Measurements from ENCODE around the gene TMEM119.

The TMEM119 gene

DNA sequence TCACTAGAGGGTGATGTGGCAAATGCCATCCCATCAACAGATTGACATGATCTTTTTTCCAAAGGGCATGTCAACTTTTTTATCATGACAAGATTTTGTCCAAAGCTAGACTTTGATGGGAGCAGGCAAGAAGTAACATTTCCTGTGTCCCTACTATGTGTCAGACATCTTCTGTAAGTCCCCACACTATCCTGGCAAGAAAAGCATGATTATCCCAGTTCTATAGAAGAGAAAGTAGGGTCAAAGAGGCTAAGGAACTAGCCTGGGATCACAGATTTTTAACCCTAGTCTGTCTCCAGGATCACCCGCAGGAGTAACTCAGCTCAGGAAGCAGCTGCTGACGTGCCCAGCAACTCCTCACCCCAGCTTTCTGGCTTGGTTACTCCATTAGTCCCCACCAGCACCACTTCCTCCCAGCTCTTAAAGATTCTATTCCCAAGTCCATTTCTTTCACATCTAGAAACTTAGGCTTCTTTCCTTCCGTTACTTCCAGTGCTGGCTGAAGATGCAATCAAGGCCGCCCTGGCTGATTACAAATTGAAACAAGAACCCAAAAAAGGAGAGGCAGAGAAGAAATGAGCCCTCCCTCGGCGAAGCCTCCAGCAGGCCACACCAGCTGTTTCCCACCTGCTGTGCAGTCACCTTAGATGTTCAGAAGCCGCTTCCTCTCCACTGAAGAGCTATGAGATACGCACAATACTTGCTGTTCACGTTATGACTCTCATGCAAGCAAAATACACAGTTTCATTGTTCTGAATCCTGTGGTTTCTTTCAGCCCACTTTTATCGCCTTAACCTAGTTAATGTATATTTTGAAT is 29.3 kb downstream of the TMEM119 start:
- Histone ChIP-seq H3K27ac (peak overlapping the region; percentile 44; the same call in 1 of the 2 replicates), H3K4me1 (peaks cover 90% of the 10 kb centered on the region), H3K9me3 (no peaks in the 10 kb centered on the region), H3K4me2 (peak overlapping the region; percentile 76), H3K4me3 (no peak overlapping the region; the same call in 1 of the 2 replicates), H3K9ac (peak overlapping the region; percentile 42; the same call in 1 of the 2 replicates), H3K27me3 (no peaks in the 10 kb centered on the region), H4K20me1 (peaks cover 15% of the 10 kb centered on the region; the same call in 1 of the 2 replicates), H3K36me3 (peaks cover 47% of the 10 kb centered on the region)
- no peak for TF ChIP-seq Cebpa-rat (IDR thresholded peaks at IDR 0.05)

DNA sequence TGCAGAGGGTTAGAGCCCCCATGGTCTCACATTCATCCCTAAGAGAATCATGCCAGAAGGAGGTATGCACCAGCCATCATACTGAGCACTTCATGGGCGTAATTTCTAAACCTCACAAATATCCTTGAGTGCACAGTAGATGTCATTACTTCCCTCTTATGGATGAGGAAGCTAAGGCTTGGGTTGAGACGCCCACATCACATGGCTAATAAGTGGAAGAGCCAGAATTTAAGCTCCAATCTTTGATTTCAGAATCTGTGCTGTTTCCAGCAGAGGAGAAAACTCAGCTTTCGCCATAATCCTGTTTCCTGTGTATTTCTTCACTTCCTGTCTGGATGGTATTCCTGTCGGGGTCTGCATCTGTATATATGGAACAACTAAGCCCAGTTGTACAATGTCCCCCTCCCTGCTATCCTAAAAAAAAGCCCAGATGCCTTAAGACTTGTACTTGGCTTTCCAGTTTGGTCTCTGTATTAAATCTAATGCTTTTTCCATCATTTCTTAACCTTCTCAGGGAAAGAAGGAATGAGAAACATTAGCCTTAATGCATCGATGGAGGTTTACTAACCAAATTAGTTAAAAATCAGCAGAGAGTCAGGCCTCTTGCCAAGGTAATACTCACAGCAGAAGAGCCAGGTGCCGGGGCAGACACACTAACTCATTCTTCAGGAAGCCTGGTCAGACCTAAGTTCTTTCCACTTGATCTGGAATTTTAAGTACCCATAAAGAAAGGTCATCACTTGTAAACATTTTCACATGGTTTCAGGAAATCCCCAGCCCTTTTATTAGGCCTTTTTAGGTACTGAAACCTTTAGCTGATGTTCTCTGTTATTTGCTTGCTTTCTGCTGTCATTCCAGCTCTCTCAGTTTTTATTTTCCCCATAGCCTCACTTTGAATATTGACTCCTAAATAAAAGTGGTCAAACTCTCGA is 30.2 kb downstream of the TMEM119 start:
- H4K20me1 ChIP-seq = peaks cover 15% of the 10 kb centered on the region; the same call in 1 of the 2 replicates
- no peaks in the 10 kb centered on the region for H3K27me3 ChIP-seq
- peak overlapping the region; percentile 59 for H3K27ac ChIP-seq
- H3K36me3 ChIP-seq = peaks cover 47% of the 10 kb centered on the region
- H3K9ac ChIP-seq = no peak overlapping the region
- H3K4me3 ChIP-seq = no peak overlapping the region
- peaks cover 86% of the 10 kb centered on the region for H3K4me1 ChIP-seq
- no peaks in the 10 kb centered on the region for H3K9me3 ChIP-seq
- TF ChIP-seq Cebpa-rat (IDR thresholded peaks at IDR 0.05) = no peak
- peak overlapping the region; percentile 76 for H3K4me2 ChIP-seq

DNA sequence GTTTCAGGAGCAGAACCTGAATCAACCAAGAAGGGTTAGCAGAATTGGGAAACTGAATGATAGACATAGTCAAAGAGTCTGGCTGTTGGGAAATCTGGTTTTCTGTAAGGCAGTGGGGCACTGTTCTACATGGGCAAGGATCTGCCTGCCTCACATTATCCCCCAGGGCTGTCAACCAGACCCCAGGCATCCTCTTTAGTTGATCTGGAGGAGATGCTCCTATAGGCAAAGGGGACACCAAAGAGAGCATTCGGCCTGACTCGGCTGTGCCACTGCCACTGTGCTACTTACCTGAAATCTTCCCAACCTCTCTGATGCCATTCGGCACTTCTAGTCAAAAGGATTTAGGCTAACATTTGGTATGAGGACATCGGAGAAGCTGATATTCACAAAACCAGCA is 31.4 kb downstream of the TMEM119 start:
- Histone ChIP-seq H3K9me3 (no peaks in the 10 kb centered on the region), H3K27me3 (no peaks in the 10 kb centered on the region), H3K27ac (peak overlapping the region; percentile 59), H4K20me1 (peaks cover 15% of the 10 kb centered on the region; the same call in 1 of the 2 replicates), H3K4me1 (peaks cover 88% of the 10 kb centered on the region), H3K4me3 (no peak overlapping the region), H3K36me3 (peaks cover 47% of the 10 kb centered on the region), H3K4me2 (peak overlapping the region; percentile 76), H3K9ac (peak overlapping the region; percentile 40; the same call in 1 of the 2 replicates)
- TF ChIP-seq Cebpa-rat (IDR thresholded peaks at IDR 0.05) = no peak

DNA sequence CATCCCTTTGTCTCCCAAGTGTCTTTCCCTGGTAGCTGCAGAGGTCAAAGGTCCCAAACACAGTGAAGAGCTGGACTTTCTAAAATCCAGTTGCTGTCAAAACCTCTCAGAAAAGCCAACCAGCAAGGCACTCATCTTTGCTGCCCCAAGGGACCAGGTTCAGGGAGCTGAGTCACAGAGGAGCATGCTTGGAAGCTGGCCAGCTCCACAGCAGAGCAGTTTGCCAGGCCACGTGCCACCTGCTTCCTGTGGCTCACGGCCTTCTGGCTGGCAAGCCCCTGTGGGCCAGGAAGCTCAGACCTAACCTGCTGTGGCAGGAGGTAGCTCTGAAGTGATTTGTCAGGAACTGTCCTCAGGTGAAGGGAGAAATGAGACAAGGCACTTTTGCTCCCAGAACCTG is 31.9 kb downstream of the TMEM119 start:
- Histone ChIP-seq H3K9ac (peak overlapping the region; percentile 40; the same call in 1 of the 2 replicates), H4K20me1 (peaks cover 15% of the 10 kb centered on the region; the same call in 1 of the 2 replicates), H3K4me1 (peaks cover 84% of the 10 kb centered on the region), H3K36me3 (peaks cover 47% of the 10 kb centered on the region), H3K27ac (peak overlapping the region; percentile 59), H3K27me3 (no peaks in the 10 kb centered on the region), H3K4me3 (no peak overlapping the region), H3K4me2 (peak overlapping the region; percentile 76), H3K9me3 (no peaks in the 10 kb centered on the region)
- TF ChIP-seq Cebpa-rat (IDR thresholded peaks at IDR 0.05) = no peak

DNA sequence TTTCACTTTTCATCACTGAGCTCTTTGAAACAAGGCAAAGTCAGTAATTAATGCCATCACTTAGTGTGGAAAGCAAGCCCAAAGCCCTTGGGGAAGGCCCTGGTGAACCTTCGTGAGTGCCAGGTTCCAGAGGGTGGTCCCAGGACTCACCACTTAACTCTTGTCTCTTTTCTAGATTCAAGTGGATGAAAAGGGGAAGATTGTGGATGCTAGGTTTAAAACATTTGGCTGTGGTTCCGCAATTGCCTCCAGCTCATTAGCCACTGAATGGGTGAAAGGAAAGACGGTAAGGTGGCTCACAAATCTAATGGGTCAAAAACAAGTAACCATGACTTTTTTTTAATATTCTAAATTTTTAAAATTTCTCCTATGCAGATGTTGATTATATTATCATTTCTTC is 32.7 kb downstream of the TMEM119 start:
- Histone ChIP-seq H3K27ac (peak overlapping the region; percentile 59; the same call in 1 of the 2 replicates), H3K9ac (peak overlapping the region; percentile 22; the same call in 1 of the 2 replicates), H3K27me3 (no peaks in the 10 kb centered on the region), H3K36me3 (peaks cover 47% of the 10 kb centered on the region), H3K4me1 (peaks cover 76% of the 10 kb centered on the region), H3K4me2 (peak overlapping the region; percentile 76), H4K20me1 (peaks cover 21% of the 10 kb centered on the region), H3K4me3 (no peak overlapping the region), H3K9me3 (no peaks in the 10 kb centered on the region)
- no peak for TF ChIP-seq Cebpa-rat (IDR thresholded peaks at IDR 0.05)

DNA sequence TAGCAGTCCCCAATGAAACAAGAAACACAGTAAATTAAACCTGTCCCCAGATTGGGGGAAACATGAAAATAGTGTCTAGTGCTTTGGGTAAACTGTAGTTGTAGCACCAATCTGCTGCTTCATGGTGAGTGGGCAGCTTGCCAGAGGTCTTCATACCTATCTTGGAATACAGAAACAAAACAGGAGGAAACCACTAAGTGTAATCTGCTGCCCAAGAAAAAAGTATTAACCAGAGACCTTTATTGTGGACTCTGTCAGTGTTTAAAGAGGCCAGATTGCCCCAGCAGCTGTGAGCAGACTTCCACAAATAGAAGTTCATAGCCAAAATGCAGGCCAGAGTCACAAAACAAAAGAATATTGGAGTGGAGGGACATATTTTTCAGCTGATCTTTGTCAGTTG is 33.2 kb downstream of the TMEM119 start:
- peak overlapping the region; percentile 76 for H3K4me2 ChIP-seq
- H3K27me3 ChIP-seq = no peaks in the 10 kb centered on the region
- H3K9me3 ChIP-seq = no peaks in the 10 kb centered on the region
- peaks cover 76% of the 10 kb centered on the region for H3K4me1 ChIP-seq
- peak overlapping the region; percentile 59; the same call in 1 of the 2 replicates for H3K27ac ChIP-seq
- H3K36me3 ChIP-seq = peaks cover 43% of the 10 kb centered on the region
- no peak for TF ChIP-seq Cebpa-rat (IDR thresholded peaks at IDR 0.05)
- peak overlapping the region; percentile 22; the same call in 1 of the 2 replicates for H3K9ac ChIP-seq
- no peak overlapping the region for H3K4me3 ChIP-seq
- peaks cover 26% of the 10 kb centered on the region for H4K20me1 ChIP-seq

DNA sequence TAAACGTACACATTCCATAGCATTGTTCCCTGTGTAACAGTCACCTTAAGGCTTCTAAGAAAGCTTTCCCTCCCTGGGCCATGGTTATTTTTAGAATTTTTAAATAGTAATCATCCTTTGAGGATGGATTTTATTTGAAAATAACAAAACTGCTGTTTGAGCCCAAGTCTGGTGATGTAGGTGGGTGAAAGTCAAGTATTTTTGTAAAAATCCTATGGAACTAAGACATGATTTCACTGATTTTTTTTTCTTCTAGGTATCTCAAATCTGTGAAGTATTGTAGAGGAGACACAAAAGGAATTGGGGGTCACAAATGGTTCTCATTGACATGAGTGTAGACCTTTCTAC is 34.1 kb downstream of the TMEM119 start:
- peak overlapping the region; percentile 98 for H3K4me2 ChIP-seq
- no peak for TF ChIP-seq Cebpa-rat (IDR thresholded peaks at IDR 0.05)
- H4K20me1 ChIP-seq = peaks cover 35% of the 10 kb centered on the region
- H3K4me1 ChIP-seq = peaks cover 76% of the 10 kb centered on the region
- H3K27ac ChIP-seq = no peak overlapping the region
- H3K36me3 ChIP-seq = peaks cover 44% of the 10 kb centered on the region
- H3K9ac ChIP-seq = no peak overlapping the region; the same call in 1 of the 2 replicates
- no peaks in the 10 kb centered on the region for H3K9me3 ChIP-seq
- peak overlapping the region; percentile 97; the same call in 1 of the 2 replicates for H3K4me3 ChIP-seq
- H3K27me3 ChIP-seq = no peaks in the 10 kb centered on the region

DNA sequence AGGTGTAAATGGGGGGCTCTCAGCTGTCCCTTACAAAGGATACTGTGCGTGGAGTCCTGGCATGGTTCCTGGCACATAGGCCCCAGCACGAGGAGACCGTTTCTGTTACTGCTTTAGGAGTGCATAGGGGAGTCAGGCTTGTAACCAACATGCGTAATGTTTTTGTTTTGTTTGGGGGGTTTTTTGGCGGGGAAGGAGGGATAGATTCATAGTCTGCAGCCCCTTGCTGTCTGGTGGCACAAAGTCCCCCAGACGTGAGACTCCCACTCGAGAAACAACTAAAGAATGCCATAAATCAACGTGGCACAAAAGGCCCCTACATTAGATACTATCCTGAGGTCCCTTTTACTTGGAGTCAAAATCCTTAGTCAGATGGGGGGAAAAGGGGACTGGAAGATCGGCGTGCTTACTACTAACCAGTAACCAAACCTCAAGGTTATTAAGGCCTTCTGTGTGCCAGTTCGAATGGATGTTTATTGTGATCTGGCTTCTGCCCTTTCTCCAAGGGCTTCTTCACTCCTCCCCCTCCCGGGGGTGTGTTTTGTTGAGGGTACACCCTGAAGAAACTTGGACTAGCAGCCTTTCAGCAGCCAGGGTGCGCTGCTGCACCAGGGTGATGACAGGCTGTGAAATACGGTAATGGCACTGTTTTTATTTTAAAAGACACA is 34.6 kb downstream of the TMEM119 start:
- Histone ChIP-seq H3K27me3 (no peaks in the 10 kb centered on the region), H3K27ac (peak overlapping the region; percentile 84), H3K9me3 (no peaks in the 10 kb centered on the region), H3K4me2 (peak overlapping the region; percentile 98), H3K4me3 (peak overlapping the region; percentile 97), H4K20me1 (peaks cover 40% of the 10 kb centered on the region), H3K4me1 (peaks cover 76% of the 10 kb centered on the region), H3K9ac (peak overlapping the region; percentile 87), H3K36me3 (peaks cover 42% of the 10 kb centered on the region)
- no peak for TF ChIP-seq Cebpa-rat (IDR thresholded peaks at IDR 0.05)

Measured in BLaER1 (cell line).